ENCODE data around the gene FAF2.

Gene FAF2

DNA sequence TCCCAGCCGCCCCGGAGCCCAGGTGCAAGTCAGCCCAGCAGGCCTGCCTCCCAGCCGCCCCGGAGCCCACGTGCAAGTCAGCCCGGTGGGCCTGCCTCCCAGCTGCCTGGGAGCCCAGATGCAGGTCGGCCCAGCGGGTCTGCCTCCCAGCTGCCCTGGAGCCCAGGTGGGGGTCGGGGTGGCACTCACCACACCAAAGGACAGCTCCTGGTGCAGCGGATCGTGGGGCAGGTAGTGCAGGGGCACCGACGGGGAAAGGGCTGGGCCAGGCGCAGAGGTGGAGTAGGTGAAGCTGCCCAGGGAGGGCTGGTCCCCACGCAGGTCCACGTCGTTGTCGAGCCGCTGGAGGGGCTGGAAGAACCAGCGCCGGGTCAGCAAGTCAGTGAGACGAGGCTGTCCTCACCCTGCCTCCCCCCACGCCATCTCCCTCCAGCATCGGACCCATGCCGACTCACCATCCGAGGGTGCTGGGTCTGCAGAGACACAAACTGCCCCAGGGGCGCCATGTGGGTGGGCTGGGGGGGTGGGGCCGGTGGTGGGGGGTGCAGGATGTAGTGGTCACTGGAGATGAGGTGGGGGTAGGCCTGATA, 82.3 kb downstream of the FAF2 start:
- WGBS (ENCODE audit: extremely low coverage, insufficient coverage, low lambda C conversion rate), result no CpG with 5 or more reads among the region's 28 CpGs
- peaks cover 20% of the 10 kb centered on the region for H3K36me3 ChIP-seq (ENCODE audit: control insufficient read depth, insufficient read depth, low read length)
- H2AK5ac ChIP-seq (ENCODE audit: low read length), result no peak overlapping the region

DNA sequence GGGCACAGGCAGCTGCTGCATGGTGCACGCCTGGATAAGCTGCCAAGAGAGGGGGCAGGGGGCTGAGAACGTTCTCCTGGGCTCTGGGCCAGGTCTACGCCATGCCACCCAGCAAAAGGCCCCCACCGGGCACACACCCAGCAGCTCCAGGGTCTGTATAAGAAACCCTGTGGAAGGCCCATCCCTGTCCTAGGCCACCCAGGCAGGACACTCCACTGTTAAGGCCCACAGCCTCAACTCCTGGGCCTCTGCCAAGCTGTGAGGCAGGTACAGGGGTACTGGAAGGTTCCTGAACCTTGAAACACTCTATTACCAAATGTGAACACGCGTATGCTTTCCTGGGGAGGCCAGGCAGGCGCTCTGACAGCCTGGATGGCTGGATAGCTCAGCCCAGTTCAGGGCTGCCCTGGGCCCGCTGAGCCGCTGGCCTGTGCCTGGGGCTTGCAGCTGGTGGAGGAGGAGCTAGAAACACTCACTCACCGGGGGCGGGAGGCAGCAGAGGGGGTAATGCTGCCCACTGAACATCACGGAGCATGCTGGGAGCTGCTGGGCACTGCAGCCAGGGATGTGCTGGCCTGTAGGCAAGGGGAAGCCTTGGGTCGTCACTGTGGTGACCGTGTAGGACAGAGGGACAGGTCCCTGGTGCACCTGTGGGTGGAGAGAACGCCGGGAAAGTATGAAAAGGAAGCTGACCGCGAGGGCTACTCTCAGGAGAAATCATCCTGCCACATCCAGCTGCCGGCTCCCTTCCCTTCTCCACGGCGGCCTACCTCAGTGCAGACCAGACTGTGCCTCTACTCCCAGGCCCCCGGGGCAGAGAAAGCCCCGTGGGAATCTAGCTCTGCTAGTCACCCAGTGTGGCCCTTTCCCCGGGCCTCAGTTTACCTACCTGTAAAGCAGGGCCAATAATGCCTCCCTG, 83.1 kb downstream of the FAF2 start:
- WGBS (ENCODE audit: extremely low coverage, insufficient coverage, low lambda C conversion rate), result no CpG with 5 or more reads among the region's 24 CpGs
- Histone ChIP-seq H3K18ac (ENCODE audit: low read length) (no peak overlapping the region), H3K79me1 (ENCODE audit: low read length) (peaks cover 8% of the 10 kb centered on the region), H3K27ac (ENCODE audit: low read depth, low read length) (no peak overlapping the region), H3K9ac (ENCODE audit: low read length) (no peak overlapping the region), H2BK5ac (ENCODE audit: low read length) (no peak overlapping the region), H3K56ac (ENCODE audit: low read length) (no peak overlapping the region), H3K4me3 (ENCODE audit: low read length) (no peak overlapping the region), H4K8ac (ENCODE audit: low read depth, low read length) (no peak overlapping the region), H3K27me3 (ENCODE audit: insufficient read depth, low read length, poor library complexity) (no peaks in the 10 kb centered on the region), H3K23ac (ENCODE audit: low read length) (no peak overlapping the region), H3K36me3 (ENCODE audit: control insufficient read depth, insufficient read depth, low read length) (peaks cover 20% of the 10 kb centered on the region), H3K4me2 (ENCODE audit: low read length) (no peak overlapping the region), H2BK120ac (ENCODE audit: low read depth, low read length) (no peak overlapping the region), H3K79me2 (ENCODE audit: control insufficient read depth, insufficient read depth, low read length) (peaks cover 41% of the 10 kb centered on the region), H2BK15ac (replicated peaks; ENCODE audit: low read depth) (no peak overlapping the region), H2AK5ac (ENCODE audit: low read length) (no peak overlapping the region), H3K4me1 (ENCODE audit: control insufficient read depth, low read depth, low read length) (peaks cover 5% of the 10 kb centered on the region), H3K4ac (ENCODE audit: low read depth, low read length) (no peak overlapping the region), H4K5ac (ENCODE audit: low read length) (no peak overlapping the region)
- DNase-seq, result no peak

More for the DNA sequence above, 82.3 kb downstream of the FAF2 start:
- Histone ChIP-seq H3K56ac (ENCODE audit: low read length) (no peak overlapping the region), H3K9ac (ENCODE audit: low read length) (no peak overlapping the region), H2BK120ac (ENCODE audit: low read depth, low read length) (no peak overlapping the region), H4K8ac (ENCODE audit: low read depth, low read length) (no peak overlapping the region), H3K18ac (ENCODE audit: low read length) (no peak overlapping the region), H3K27ac (ENCODE audit: low read depth, low read length) (no peak overlapping the region), H3K4me2 (ENCODE audit: low read length) (no peak overlapping the region), H2BK15ac (replicated peaks; ENCODE audit: low read depth) (no peak overlapping the region), H3K23ac (ENCODE audit: low read length) (no peak overlapping the region), H3K4ac (ENCODE audit: low read depth, low read length) (no peak overlapping the region), H3K4me1 (ENCODE audit: control insufficient read depth, low read depth, low read length) (peaks cover 5% of the 10 kb centered on the region), H3K27me3 (ENCODE audit: insufficient read depth, low read length, poor library complexity) (no peaks in the 10 kb centered on the region), H3K4me3 (ENCODE audit: low read length) (no peak overlapping the region), H4K5ac (ENCODE audit: low read length) (no peak overlapping the region), H3K79me1 (ENCODE audit: low read length) (peaks cover 8% of the 10 kb centered on the region), H3K79me2 (ENCODE audit: control insufficient read depth, insufficient read depth, low read length) (peaks cover 33% of the 10 kb centered on the region), H2BK5ac (ENCODE audit: low read length) (no peak overlapping the region)
- DNase-seq, result no peak

DNA sequence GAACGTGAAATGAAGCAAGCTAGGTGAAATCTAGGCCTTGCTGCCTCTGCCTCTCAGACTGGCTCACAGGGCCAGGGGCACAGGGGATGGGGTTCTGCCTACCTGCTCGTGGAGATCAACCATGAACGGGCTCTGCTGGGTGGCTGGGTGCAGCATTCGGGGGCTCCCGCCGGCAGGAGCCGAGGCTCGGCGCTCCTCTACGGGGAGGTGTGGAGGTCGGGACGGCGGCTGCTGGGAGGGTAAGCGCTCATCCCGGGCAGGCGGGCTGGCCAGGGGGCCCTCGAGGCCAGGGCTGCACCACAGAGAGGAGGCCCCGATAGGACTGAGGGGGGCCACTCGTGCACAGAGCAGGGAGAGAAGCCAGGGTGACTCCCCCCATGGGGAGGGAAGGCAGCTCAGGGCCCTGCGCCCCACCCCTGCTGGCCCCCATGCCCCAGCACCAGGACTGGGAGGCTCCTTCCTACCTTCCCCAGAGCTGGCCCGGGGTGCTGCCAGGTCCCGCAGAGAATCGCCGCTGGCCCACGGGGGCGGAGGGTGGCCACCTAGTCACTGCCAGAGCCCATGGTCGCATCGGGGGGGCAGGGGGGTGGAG, 83.8 kb downstream of the FAF2 start:
- no peak overlapping the region for H3K23ac ChIP-seq (ENCODE audit: low read length)
- H2BK5ac ChIP-seq (ENCODE audit: low read length), result no peak overlapping the region
- H4K8ac ChIP-seq (ENCODE audit: low read depth, low read length), result no peak overlapping the region
- no peak overlapping the region for H3K27ac ChIP-seq (ENCODE audit: low read depth, low read length)
- peaks cover 43% of the 10 kb centered on the region for H3K79me2 ChIP-seq (ENCODE audit: control insufficient read depth, insufficient read depth, low read length)
- no CpG with 5 or more reads among the region's 28 CpGs for WGBS (ENCODE audit: extremely low coverage, insufficient coverage, low lambda C conversion rate)
- no peak overlapping the region for H3K9ac ChIP-seq (ENCODE audit: low read length)
- DNase-seq, result no peak
- H3K4me3 ChIP-seq (ENCODE audit: low read length), result no peak overlapping the region
- H3K4ac ChIP-seq (ENCODE audit: low read depth, low read length), result no peak overlapping the region
- peaks cover 20% of the 10 kb centered on the region for H3K36me3 ChIP-seq (ENCODE audit: control insufficient read depth, insufficient read depth, low read length)
- no peak overlapping the region for H4K5ac ChIP-seq (ENCODE audit: low read length)
- no peak overlapping the region for H2BK120ac ChIP-seq (ENCODE audit: low read depth, low read length)
- H2AK5ac ChIP-seq (ENCODE audit: low read length), result no peak overlapping the region
- no peak overlapping the region for H3K18ac ChIP-seq (ENCODE audit: low read length)
- no peak overlapping the region for H2BK15ac ChIP-seq (replicated peaks; ENCODE audit: low read depth)
- no peak overlapping the region for H3K56ac ChIP-seq (ENCODE audit: low read length)
- H3K27me3 ChIP-seq (ENCODE audit: insufficient read depth, low read length, poor library complexity), result no peaks in the 10 kb centered on the region
- H3K4me2 ChIP-seq (ENCODE audit: low read length), result no peak overlapping the region
- H3K4me1 ChIP-seq (ENCODE audit: control insufficient read depth, low read depth, low read length), result peaks cover 5% of the 10 kb centered on the region
- H3K79me1 ChIP-seq (ENCODE audit: low read length), result peaks cover 8% of the 10 kb centered on the region

DNA sequence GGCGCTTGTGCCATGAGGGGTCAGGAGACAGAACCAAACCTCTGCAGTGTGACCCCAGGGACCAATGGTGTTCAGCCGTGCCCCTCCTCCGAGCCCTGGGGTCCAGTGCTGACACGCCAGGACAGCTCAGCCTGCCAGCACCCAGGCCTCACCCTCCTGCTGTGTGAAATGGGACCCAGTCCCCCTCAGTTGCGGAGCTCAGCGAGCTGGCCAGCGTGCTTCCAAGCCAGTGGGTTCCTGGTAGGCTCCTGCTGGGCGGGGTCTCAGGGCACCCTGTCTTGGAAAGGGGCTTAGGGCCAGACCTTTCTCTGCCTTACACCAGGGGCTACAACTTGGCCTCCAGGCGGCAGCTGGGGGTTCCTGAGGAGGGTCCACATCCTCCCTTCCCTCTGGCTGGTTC, 84.6 kb downstream of the FAF2 start:
- H3K4me3 ChIP-seq (ENCODE audit: low read length), result no peak overlapping the region
- WGBS (ENCODE audit: extremely low coverage, insufficient coverage, low lambda C conversion rate), result no CpG with 5 or more reads among the region's 9 CpGs
- H3K79me1 ChIP-seq (ENCODE audit: low read length), result peaks cover 8% of the 10 kb centered on the region
- H3K79me2 ChIP-seq (ENCODE audit: control insufficient read depth, insufficient read depth, low read length), result peaks cover 43% of the 10 kb centered on the region
- no peak overlapping the region for H3K18ac ChIP-seq (ENCODE audit: low read length)
- peaks cover 5% of the 10 kb centered on the region for H3K4me1 ChIP-seq (ENCODE audit: control insufficient read depth, low read depth, low read length)
- no peaks in the 10 kb centered on the region for H3K27me3 ChIP-seq (ENCODE audit: insufficient read depth, low read length, poor library complexity)
- H2AK5ac ChIP-seq (ENCODE audit: low read length), result no peak overlapping the region
- H3K36me3 ChIP-seq (ENCODE audit: control insufficient read depth, insufficient read depth, low read length), result peaks cover 17% of the 10 kb centered on the region
- H2BK120ac ChIP-seq (ENCODE audit: low read depth, low read length), result no peak overlapping the region
- H3K27ac ChIP-seq (ENCODE audit: low read depth, low read length), result no peak overlapping the region
- no peak overlapping the region for H2BK5ac ChIP-seq (ENCODE audit: low read length)
- no peak overlapping the region for H3K4ac ChIP-seq (ENCODE audit: low read depth, low read length)
- no peak overlapping the region for H4K5ac ChIP-seq (ENCODE audit: low read length)
- no peak overlapping the region for H2BK15ac ChIP-seq (replicated peaks; ENCODE audit: low read depth)
- no peak for DNase-seq
- H3K9ac ChIP-seq (ENCODE audit: low read length), result no peak overlapping the region
- H3K4me2 ChIP-seq (ENCODE audit: low read length), result no peak overlapping the region
- no peak overlapping the region for H3K56ac ChIP-seq (ENCODE audit: low read length)
- H3K23ac ChIP-seq (ENCODE audit: low read length), result no peak overlapping the region
- H4K8ac ChIP-seq (ENCODE audit: low read depth, low read length), result no peak overlapping the region

DNA sequence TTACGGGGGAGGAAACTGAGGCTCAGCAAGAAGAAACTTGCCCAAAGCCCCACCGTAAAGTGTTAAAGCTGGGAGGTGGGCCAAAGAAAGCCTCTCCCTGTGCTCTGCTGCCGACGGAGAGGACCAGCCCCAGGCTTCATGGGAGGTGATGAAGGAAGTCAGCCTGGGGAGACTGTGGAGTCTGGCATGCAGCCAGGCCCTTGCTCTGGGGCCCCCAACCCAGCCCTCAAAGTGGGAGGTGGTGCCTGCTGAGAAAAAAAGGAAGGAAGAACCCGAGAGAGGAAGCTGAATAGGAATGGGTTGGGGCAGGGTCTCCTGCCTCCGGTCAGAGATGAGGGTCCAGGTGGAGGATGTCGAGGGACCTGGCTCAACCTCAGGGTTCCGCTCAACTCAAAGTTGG, 85.2 kb downstream of the FAF2 start:
- Histone ChIP-seq H3K36me3 (ENCODE audit: control insufficient read depth, insufficient read depth, low read length) (peaks cover 16% of the 10 kb centered on the region), H3K4me2 (ENCODE audit: low read length) (no peak overlapping the region)
- no peak for DNase-seq

More for the DNA sequence above, 85.2 kb downstream of the FAF2 start:
- Histone ChIP-seq H3K4me1 (ENCODE audit: control insufficient read depth, low read depth, low read length) (peaks cover 5% of the 10 kb centered on the region), H2AK5ac (ENCODE audit: low read length) (no peak overlapping the region), H3K4me3 (ENCODE audit: low read length) (no peak overlapping the region), H3K27me3 (ENCODE audit: insufficient read depth, low read length, poor library complexity) (no peaks in the 10 kb centered on the region), H3K9ac (ENCODE audit: low read length) (no peak overlapping the region), H2BK15ac (replicated peaks; ENCODE audit: low read depth) (no peak overlapping the region), H3K56ac (ENCODE audit: low read length) (no peak overlapping the region), H2BK120ac (ENCODE audit: low read depth, low read length) (no peak overlapping the region), H3K18ac (ENCODE audit: low read length) (no peak overlapping the region), H3K27ac (ENCODE audit: low read depth, low read length) (no peak overlapping the region), H3K23ac (ENCODE audit: low read length) (no peak overlapping the region), H4K5ac (ENCODE audit: low read length) (no peak overlapping the region), H2BK5ac (ENCODE audit: low read length) (no peak overlapping the region), H3K79me2 (ENCODE audit: control insufficient read depth, insufficient read depth, low read length) (peaks cover 43% of the 10 kb centered on the region), H4K8ac (ENCODE audit: low read depth, low read length) (no peak overlapping the region), H3K79me1 (ENCODE audit: low read length) (peaks cover 8% of the 10 kb centered on the region), H3K4ac (ENCODE audit: low read depth, low read length) (no peak overlapping the region)
- WGBS (ENCODE audit: extremely low coverage, insufficient coverage, low lambda C conversion rate), result no CpG with 5 or more reads among the region's 8 CpGs
